ENCODE results near the gene SLC2A9. TPM values are rescaled to one million over a fixed set of nuclear protein-coding genes. Genes with fewer than 3 reads are reported as not detected.
A peak's percentile ranks its signal among the peaks of the same experiment; 100 is the strongest.

The SLC2A9 gene
- total RNA-seq, 4 donors from 2014 or later: 0.19 to 0.89 (median 0.62) TPM

- intact Hi-C loops (cut with DNase I; ENCODE audit: low total_unique reads): no loop called here
- Histone ChIP-seq H3K27me3 (no peaks in the 10 kb centered on the region), H3K9me3 (no peaks in the 10 kb centered on the region), H3K27ac (peak overlapping the region in 3 of 4 donors; percentile 18 to 69 (median 38)), H3K4me1 (peaks cover 29 to 31% of the 10 kb centered on the region in 2 donors), H3K36me3 (no peaks in the 10 kb centered on the region), H3K4me3 (no peak overlapping the region)
- DNase-seq: no peak
- no peak for ATAC-seq
- TF ChIP-seq CTCF (IDR thresholded peaks at IDR 0.05 in 4 of 5, conservative IDR thresholded peaks at IDR 0.05 in 1 of 5): no peak
- in situ Hi-C loops (cut with MboI; ENCODE audit: low sequenced_read_pairs in 4 of 4): loop anchor here in 1 of 4 donors (25.0 kb wide), 1 partner anchor 404 kb away; no protein-coding TSS in a partner anchor
These were observed 13.3 kb downstream of the SLC2A9 start for GRCh38 chr4:10007793-10008608.

DNA sequence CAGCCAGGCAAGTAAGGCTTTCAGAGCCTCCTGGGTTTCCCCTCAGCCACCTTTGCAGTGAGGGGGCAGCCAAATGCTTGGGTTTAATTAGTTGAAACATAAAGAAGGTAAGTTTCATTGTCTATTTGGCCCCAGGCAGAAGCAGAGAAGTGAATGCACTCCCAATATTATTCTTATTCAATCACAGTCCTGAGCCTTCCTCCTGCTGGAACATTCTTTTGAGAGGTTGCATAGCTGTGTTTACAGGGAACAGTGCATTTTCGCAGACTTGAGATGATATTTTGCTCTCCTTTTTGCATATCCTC lies 13.9 kb downstream of the SLC2A9 start:
- DNase-seq: no peak
- H3K27ac ChIP-seq: peak overlapping the region in 3 of 4 donors; percentile 65 to 69 (median 65)
- no peaks in the 10 kb centered on the region for H3K36me3 ChIP-seq
- no peak overlapping the region for H3K4me3 ChIP-seq
- H3K9me3 ChIP-seq: no peaks in the 10 kb centered on the region
- ATAC-seq: no peak
- TF ChIP-seq CTCF (IDR thresholded peaks at IDR 0.05 in 4 of 5, conservative IDR thresholded peaks at IDR 0.05 in 1 of 5) (no peak), POLR2A (IDR thresholded peaks at IDR 0.05) (no peak)
- in situ Hi-C loops (cut with MboI; ENCODE audit: low sequenced_read_pairs in 4 of 4) (loop anchor here in 1 of 4 donors (25.0 kb wide), 1 partner anchor 405 kb away; no protein-coding TSS in a partner anchor), intact Hi-C loops (cut with DNase I; ENCODE audit: low total_unique reads) (no loop called here)
- no peaks in the 10 kb centered on the region for H3K27me3 ChIP-seq
- peaks cover 29 to 31% of the 10 kb centered on the region in 2 donors for H3K4me1 ChIP-seq

- Histone ChIP-seq H3K27me3 (no peaks in the 10 kb centered on the region), H3K9me3 (no peaks in the 10 kb centered on the region), H3K27ac (peak overlapping the region; percentile 62 to 69 (median 65)), H3K4me3 (no peak overlapping the region), H3K36me3 (no peaks in the 10 kb centered on the region), H3K4me1 (peaks cover 29 to 31% of the 10 kb centered on the region in 2 donors)
- in situ Hi-C loops (cut with MboI; ENCODE audit: low sequenced_read_pairs in 4 of 4) (loop anchor here in 1 of 4 donors (25.0 kb wide), 1 partner anchor 405 kb away; no protein-coding TSS in a partner anchor), intact Hi-C loops (cut with DNase I; ENCODE audit: low total_unique reads) (no loop called here)
- TF ChIP-seq POLR2A (IDR thresholded peaks at IDR 0.05): no peak
- TF ChIP-seq CTCF (IDR thresholded peaks at IDR 0.05 in 4 of 5, conservative IDR thresholded peaks at IDR 0.05 in 1 of 5): no peak
- DNase-seq: peak in 1 of 2 donors; percentile 33
- peak in 1 of 2 donors; percentile 38 for ATAC-seq
These were observed 14.5 kb downstream of the SLC2A9 start for GRCh38 chr4:10006601-10007435.

GRCh38 chr4:10006231-10006600 lies 15.1 kb downstream of the SLC2A9 start:
- Histone ChIP-seq H3K4me3 (no peak overlapping the region), H3K36me3 (no peaks in the 10 kb centered on the region), H3K4me1 (peaks cover 29 to 31% of the 10 kb centered on the region in 2 donors), H3K9me3 (no peaks in the 10 kb centered on the region), H3K27ac (peak overlapping the region; percentile 62 to 69 (median 65)), H3K27me3 (no peaks in the 10 kb centered on the region)
- intact Hi-C loops (cut with DNase I; ENCODE audit: low total_unique reads) (no loop called here), in situ Hi-C loops (cut with MboI; ENCODE audit: low sequenced_read_pairs in 4 of 4) (loop anchor here in 1 of 4 donors (25.0 kb wide), 1 partner anchor 406 kb away; no protein-coding TSS in a partner anchor)
- TF ChIP-seq CTCF (IDR thresholded peaks at IDR 0.05 in 4 of 5, conservative IDR thresholded peaks at IDR 0.05 in 1 of 5) (no peak), POLR2A (IDR thresholded peaks at IDR 0.05) (no peak)
- ATAC-seq (peak; percentile 97 to 98), DNase-seq (peak; percentile 48 to 68)

Data from gastrocnemius medialis (tissue), 4 donors.